H9 (cell line): ENCODE measurements around the gene CHRNB4. TPM values are rescaled to one million over a fixed set of nuclear protein-coding genes. Genes with fewer than 3 reads are reported as not detected.

Experiments
- DNase-seq: peaks from one replicate; pipeline ENCODE4 v3.0.0-alpha.2; 2017
- H2AFZ ChIP-seq: one replicate; pipeline ENCODE4 v1.6.1; 2013; ENCODE audit warnings: mild to moderate bottlenecking, low read length, control low read depth, moderate library complexity
- H2AK5ac ChIP-seq: 2 replicates; pipeline ENCODE4 v1.6.1; 2013; ENCODE audit warnings: low read length, control low read depth, mixed read lengths; ENCODE audit not compliant: insufficient read length
- H2BK120ac ChIP-seq: one replicate; pipeline ENCODE4 v1.6.1; 2013; ENCODE audit warnings: low read depth, mild to moderate bottlenecking, low read length, control low read depth, inconsistent platforms; ENCODE audit not compliant: poor library complexity, severe bottlenecking
- H2BK12ac ChIP-seq: 2 replicates; pipeline ENCODE4 v1.6.1; 2013; ENCODE audit warnings: low read length, control low read depth, mixed read lengths, low read depth; ENCODE audit not compliant: insufficient read length
- H2BK15ac ChIP-seq: 2 replicates; pipeline ENCODE4 v1.6.1; 2013; ENCODE audit warnings: low read depth, low read length, control low read depth
- H2BK20ac ChIP-seq: one replicate; pipeline ENCODE4 v1.6.1; 2013; ENCODE audit warnings: low read depth, mild to moderate bottlenecking, low read length, control low read depth, inconsistent platforms; ENCODE audit not compliant: poor library complexity, severe bottlenecking
- H2BK5ac ChIP-seq: 2 replicates; pipeline ENCODE4 v1.6.1; 2013; ENCODE audit warnings: low read length, control low read depth, mixed read lengths; ENCODE audit not compliant: insufficient read length
- H3K14ac ChIP-seq: 2 replicates; pipeline ENCODE4 v1.6.1; 2013; ENCODE audit warnings: low read length, control low read depth; ENCODE audit not compliant: insufficient read depth
- H3K18ac ChIP-seq: 2 replicates; pipeline ENCODE4 v1.6.1; 2013; ENCODE audit warnings: low read depth, mild to moderate bottlenecking, mixed read lengths, low read length, control low read depth; ENCODE audit not compliant: insufficient read length
- H3K23ac ChIP-seq: 2 replicates; pipeline ENCODE4 v1.6.1; 2013; ENCODE audit warnings: low read length, control low read depth, mixed read lengths, low read depth; ENCODE audit not compliant: insufficient read length
- H3K23me2 ChIP-seq: 2 replicates; pipeline ENCODE4 v1.6.1; 2013; ENCODE audit warnings: low read depth, mild to moderate bottlenecking, mixed read lengths, low read length, control low read depth; ENCODE audit not compliant: insufficient read length, poor library complexity, severe bottlenecking
- H3K27ac ChIP-seq: 2 replicates; pipeline ENCODE4 v1.5.1; 2013; ENCODE audit warnings: low read length, control low read depth, mixed read lengths, low read depth; ENCODE audit not compliant: insufficient read length
- H3K27me3 ChIP-seq: 2 replicates; pipeline ENCODE4 v1.6.1; 2013; ENCODE audit warnings: low read length, control low read depth, inconsistent platforms; ENCODE audit not compliant: insufficient read depth
- H3K4ac ChIP-seq: 2 replicates; pipeline ENCODE4 v1.6.1; 2013; ENCODE audit warnings: low read depth, mild to moderate bottlenecking, control low read depth, inconsistent platforms, low read length, moderate library complexity
- H3K4me1 ChIP-seq: 2 replicates; pipeline ENCODE4 v1.6.1; 2013; ENCODE audit warnings: low read length, control low read depth, inconsistent platforms; ENCODE audit not compliant: insufficient read depth
- H3K4me2 ChIP-seq: 2 replicates; pipeline ENCODE4 v1.6.1; 2013; ENCODE audit warnings: low read length, control low read depth, mixed read lengths; ENCODE audit not compliant: insufficient read length, insufficient read depth
- H3K56ac ChIP-seq: 2 replicates; pipeline ENCODE4 v1.6.1; 2013; ENCODE audit warnings: low read depth, mild to moderate bottlenecking, mixed read lengths, low read length, control low read depth; ENCODE audit not compliant: insufficient read length
- H3K79me1 ChIP-seq: 2 replicates; pipeline ENCODE4 v1.6.1; 2013; ENCODE audit warnings: low read depth, mild to moderate bottlenecking, moderate library complexity, low read length, control low read depth, inconsistent platforms; ENCODE audit not compliant: insufficient read depth, poor library complexity, severe bottlenecking
- H3K79me2 ChIP-seq: 2 replicates; pipeline ENCODE4 v1.6.1; 2013; ENCODE audit warnings: low read length, control low read depth, inconsistent platforms; ENCODE audit not compliant: insufficient read depth
- H3K9ac ChIP-seq: 2 replicates; pipeline ENCODE4 v1.6.1; 2013; ENCODE audit warnings: low read length, control low read depth, mixed read lengths; ENCODE audit not compliant: insufficient read length; ENCODE audit errors: extremely low read depth
- H3K9me3 ChIP-seq: one replicate; pipeline ENCODE4 v1.6.1; 2013; ENCODE audit warnings: low read depth, low read length, inconsistent platforms; ENCODE audit not compliant: control insufficient read depth
- H3T11ph ChIP-seq: one replicate; pipeline ENCODE4 v1.6.1; 2013; ENCODE audit warnings: mild to moderate bottlenecking, low read length, control low read depth, inconsistent platforms
- H4K20me1 ChIP-seq: one replicate; pipeline ENCODE4 v1.6.1; 2013; ENCODE audit not compliant: control insufficient read depth, insufficient read length, insufficient read depth
- H4K5ac ChIP-seq: 2 replicates; pipeline ENCODE4 v1.6.1; 2013; ENCODE audit warnings: low read depth, mild to moderate bottlenecking, mixed read lengths, low read length, control low read depth; ENCODE audit not compliant: insufficient read length
- H4K8ac ChIP-seq: replicated peaks from 2 replicates; pipeline ENCODE4 v1.6.1; 2013; ENCODE audit warnings: low read length, control low read depth, mixed read lengths, low read depth; ENCODE audit not compliant: insufficient read length
- H4K91ac ChIP-seq: 2 replicates; pipeline ENCODE4 v1.6.1; 2013; ENCODE audit warnings: low read depth, mild to moderate bottlenecking, moderate library complexity, mixed read lengths, low read length, control low read depth; ENCODE audit not compliant: insufficient read length
- H3K27ac Mint-ChIP-seq, 3 experiments: 2 replicates in 2 of 3; 3 replicates in 1 of 3; pipeline ENCODE4 v1.8.0; 2020 to 2021; ENCODE audit warnings: mixed read lengths in 3 of 3, mild to moderate bottlenecking in 1 of 3, moderate library complexity in 1 of 3
- H3K27me3 Mint-ChIP-seq: 2 replicates; pipeline ENCODE4 v1.8.0; 2021; ENCODE audit warnings: low read depth, mild to moderate bottlenecking, moderate library complexity, mixed read lengths
- H3K36me3 Mint-ChIP-seq, 3 experiments: 2 replicates in 2 of 3; 3 replicates in 1 of 3; pipeline ENCODE4 v1.8.0; 2020 to 2021; ENCODE audit warnings: low read depth in 3 of 3, mixed read lengths in 3 of 3; ENCODE audit not compliant: insufficient read depth in 1 of 3
- H3K4me1 Mint-ChIP-seq, 2 experiments: 2 replicates each; pipeline ENCODE4 v1.8.0; 2020; ENCODE audit warnings: mixed read lengths in 2 of 2
- H3K4me3 Mint-ChIP-seq, 2 experiments: 2 replicates in 1 of 2; 3 replicates in 1 of 2; pipeline ENCODE4 v1.8.0; 2020 to 2021; ENCODE audit warnings: mild to moderate bottlenecking in 2 of 2, mixed read lengths in 2 of 2, moderate library complexity in 1 of 2
- H3K9me3 Mint-ChIP-seq, 2 experiments: 2 replicates in 1 of 2; 3 replicates in 1 of 2; pipeline ENCODE4 v1.8.0; 2020; ENCODE audit warnings: mild to moderate bottlenecking in 2 of 2, mixed read lengths in 2 of 2, moderate library complexity in 1 of 2
- WGBS: extraction: QIAGEN DNeasy Blood & Tissue Kit; methylation state at CpG from one replicate; pipeline ENCODE4 v1.1.7; 2013; ENCODE audit warnings: missing lambda C conversion rate, low lambda C conversion rate, mixed read lengths; ENCODE audit not compliant: insufficient read length; ENCODE audit errors: extremely low coverage; 5-methylcytosine and 5-hydroxymethylcytosine counted together
- total RNA-seq: library from RNA; stranded (reverse); gene quantifications from 2 replicates; pipeline ENCODE4 v1.2.1, GENCODE V29; 2021
- TF ChIP-seq, protein P1 (sequence below): fragments of 200-600 bp; sonication (generic); conservative IDR thresholded peaks from 3 replicates; pipeline ENCODE4 v1.8.0; 2021; ENCODE audit warnings: antibody characterized with exemption, mild to moderate bottlenecking

The CHRNB4 gene
- total RNA-seq, 1 experiment from 2014 or later, result 1.9 TPM

DNA sequence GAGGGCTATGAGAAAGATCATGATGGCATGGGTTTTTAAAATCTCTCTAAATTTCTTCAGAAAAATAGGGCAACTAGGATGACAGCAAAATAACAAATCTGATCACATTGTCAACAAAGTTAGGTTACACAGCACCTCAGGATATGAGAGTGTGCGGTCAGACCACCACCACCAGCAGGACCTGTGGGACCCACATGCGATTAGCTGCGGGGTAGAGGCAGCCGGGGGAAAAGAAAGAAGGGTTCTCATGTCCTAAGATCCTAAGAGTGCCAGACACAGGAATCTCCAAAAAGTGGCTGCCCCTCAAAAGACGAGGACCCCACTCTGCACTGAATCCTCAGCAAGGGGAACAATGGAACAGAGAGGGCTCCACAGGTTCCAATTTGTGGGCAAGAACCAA is 35.8 kb downstream of the CHRNB4 start:
- H3K14ac ChIP-seq, result no peak overlapping the region
- no peak overlapping the region for H3K27ac Mint-ChIP-seq
- H3K27ac ChIP-seq, result no peak overlapping the region
- no peak overlapping the region for H2BK15ac ChIP-seq
- H4K5ac ChIP-seq, result no peak overlapping the region
- H2BK5ac ChIP-seq, result no peak overlapping the region
- no peaks in the 10 kb centered on the region for H4K20me1 ChIP-seq
- no peaks in the 10 kb centered on the region for H3K27me3 ChIP-seq
- H2BK12ac ChIP-seq, result no peak overlapping the region
- H3K4me1 ChIP-seq, result no peaks in the 10 kb centered on the region
- no peaks in the 10 kb centered on the region for H3K9me3 ChIP-seq
- H2BK20ac ChIP-seq, result no peak overlapping the region
- no peak overlapping the region for H3K9ac ChIP-seq
- H3K27me3 Mint-ChIP-seq, result peaks cover 33% of the 10 kb centered on the region
- peaks cover 36 to 55% of the 10 kb centered on the region in 2 experiments for H3K9me3 Mint-ChIP-seq
- H3K4me2 ChIP-seq, result no peak overlapping the region
- H3K18ac ChIP-seq, result no peak overlapping the region
- no peak overlapping the region for H2AK5ac ChIP-seq
- H3K4me3 Mint-ChIP-seq, result no peak overlapping the region
- no peak overlapping the region for H4K8ac ChIP-seq
- no peak overlapping the region for H2AFZ ChIP-seq
- no peak overlapping the region for H3K23ac ChIP-seq
- no peak overlapping the region for H3K4ac ChIP-seq
- H3K79me1 ChIP-seq, result no peaks in the 10 kb centered on the region
- no peak overlapping the region for H3K56ac ChIP-seq
- H3K23me2 ChIP-seq, result no peaks in the 10 kb centered on the region
- TF ChIP-seq, protein P1, sequence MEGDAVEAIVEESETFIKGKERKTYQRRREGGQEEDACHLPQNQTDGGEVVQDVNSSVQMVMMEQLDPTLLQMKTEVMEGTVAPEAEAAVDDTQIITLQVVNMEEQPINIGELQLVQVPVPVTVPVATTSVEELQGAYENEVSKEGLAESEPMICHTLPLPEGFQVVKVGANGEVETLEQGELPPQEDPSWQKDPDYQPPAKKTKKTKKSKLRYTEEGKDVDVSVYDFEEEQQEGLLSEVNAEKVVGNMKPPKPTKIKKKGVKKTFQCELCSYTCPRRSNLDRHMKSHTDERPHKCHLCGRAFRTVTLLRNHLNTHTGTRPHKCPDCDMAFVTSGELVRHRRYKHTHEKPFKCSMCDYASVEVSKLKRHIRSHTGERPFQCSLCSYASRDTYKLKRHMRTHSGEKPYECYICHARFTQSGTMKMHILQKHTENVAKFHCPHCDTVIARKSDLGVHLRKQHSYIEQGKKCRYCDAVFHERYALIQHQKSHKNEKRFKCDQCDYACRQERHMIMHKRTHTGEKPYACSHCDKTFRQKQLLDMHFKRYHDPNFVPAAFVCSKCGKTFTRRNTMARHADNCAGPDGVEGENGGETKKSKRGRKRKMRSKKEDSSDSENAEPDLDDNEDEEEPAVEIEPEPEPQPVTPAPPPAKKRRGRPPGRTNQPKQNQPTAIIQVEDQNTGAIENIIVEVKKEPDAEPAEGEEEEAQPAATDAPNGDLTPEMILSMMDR, result no peak
- DNase-seq, result no peak
- no peak overlapping the region for H3T11ph ChIP-seq
- peaks cover 0 to 4% of the 10 kb centered on the region in 2 experiments; a peak in 2 of 4 replicates for H3K4me1 Mint-ChIP-seq
- no peak overlapping the region for H4K91ac ChIP-seq
- no peaks in the 10 kb centered on the region for H3K79me2 ChIP-seq
- H3K36me3 Mint-ChIP-seq, result peaks cover 16 to 40% (median 17%) of the 10 kb centered on the region in 3 experiments
- no CpG with 5 or more reads among the region's 5 CpGs for WGBS
- no peak overlapping the region for H2BK120ac ChIP-seq
